Measurements from ENCODE around the gene CDH4.

The CDH4 gene

GRCh38 chr20:61303675-61304074, 51.6 kb downstream of the CDH4 start:
- DNase-seq = no peak

GRCh38 chr20:61304750-61305149, 52.7 kb downstream of the CDH4 start:
- no peak for DNase-seq

- no peak for DNase-seq
These were observed 54.9 kb downstream of the CDH4 start for GRCh38 chr20:61306937-61307475.

GRCh38 chr20:61307686-61308476, 55.8 kb downstream of the CDH4 start:
- DNase-seq = no peak

DNA sequence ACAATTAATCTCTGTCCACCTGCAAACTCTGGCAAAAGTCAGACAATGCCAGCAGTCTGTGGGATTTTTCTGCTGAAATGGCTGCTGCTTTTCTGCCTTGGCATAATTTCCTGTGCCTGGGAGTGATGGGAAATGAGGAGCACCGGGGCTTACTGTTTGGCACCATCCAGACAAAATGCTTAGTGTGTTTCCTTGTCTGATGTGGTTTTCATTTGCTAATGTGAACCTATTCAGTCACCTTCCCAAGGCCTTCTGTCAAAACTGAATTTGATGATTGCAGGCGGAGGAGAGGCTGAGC, 56.4 kb downstream of the CDH4 start:
- no peak for DNase-seq

- no peak for DNase-seq
These were observed 58.9 kb downstream of the CDH4 start for GRCh38 chr20:61310954-61311353.

DNA sequence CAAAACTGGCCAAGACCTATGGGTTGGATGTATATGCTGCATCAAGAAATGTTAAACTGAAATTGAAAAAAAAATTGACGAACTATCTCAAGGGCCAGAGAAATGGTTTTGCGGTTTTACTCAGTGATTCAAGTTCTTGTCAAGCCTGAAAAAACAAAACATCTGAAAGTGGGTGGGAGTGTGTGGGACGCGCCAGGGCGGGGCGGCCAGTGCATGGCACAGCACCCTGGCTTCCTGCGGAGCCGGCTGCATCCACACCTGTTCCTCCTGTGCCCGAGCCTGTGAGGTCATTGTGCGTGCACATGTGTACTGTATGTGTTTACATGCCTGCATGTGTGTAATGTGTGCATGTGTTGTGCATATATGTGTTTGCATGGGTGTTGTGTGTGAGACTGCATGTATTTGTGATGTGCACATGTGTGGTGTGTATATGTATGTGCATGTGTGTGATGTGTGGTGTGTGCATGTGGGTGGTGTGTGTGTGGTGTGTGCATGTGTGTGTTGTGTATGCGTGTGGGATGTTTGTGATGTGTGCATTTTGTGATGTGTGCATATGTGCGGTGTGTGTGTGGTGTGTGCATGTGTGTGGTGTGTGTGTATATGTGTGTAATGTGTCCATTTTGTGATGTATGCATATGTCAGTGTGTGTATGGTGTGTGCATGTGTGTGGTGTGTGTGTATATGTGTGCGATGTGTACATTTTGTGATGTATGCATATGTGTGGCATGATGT, 59.8 kb downstream of the CDH4 start:
- DNase-seq = no peak

DNA sequence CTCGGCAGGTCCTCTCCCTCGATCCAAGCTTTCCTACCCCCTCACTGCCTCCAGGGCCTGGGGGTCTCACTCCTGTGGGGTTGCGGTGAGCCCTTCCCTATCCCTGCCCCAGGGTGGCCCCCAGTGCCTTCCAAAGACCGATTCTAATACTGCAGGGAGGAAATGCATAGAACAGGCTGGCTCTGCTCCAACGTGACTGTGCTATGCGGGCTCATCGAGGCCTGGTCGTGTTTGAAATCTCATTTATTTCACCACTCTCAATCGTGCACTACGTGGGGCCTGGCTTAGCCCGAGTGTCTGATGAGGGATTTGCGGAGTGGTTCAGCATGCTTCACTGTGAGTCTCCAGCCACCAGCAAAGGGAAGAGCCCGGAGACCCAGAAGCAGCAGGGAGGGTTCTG, 60.9 kb downstream of the CDH4 start:
- no peak for DNase-seq

GRCh38 chr20:61313396-61313795, 61.3 kb downstream of the CDH4 start:
- DNase-seq = no peak

GRCh38 chr20:61314326-61315010, 62.4 kb downstream of the CDH4 start:
- no peak for DNase-seq

- no peak for DNase-seq
These were observed 63.3 kb downstream of the CDH4 start for GRCh38 chr20:61315319-61315718.

DNA sequence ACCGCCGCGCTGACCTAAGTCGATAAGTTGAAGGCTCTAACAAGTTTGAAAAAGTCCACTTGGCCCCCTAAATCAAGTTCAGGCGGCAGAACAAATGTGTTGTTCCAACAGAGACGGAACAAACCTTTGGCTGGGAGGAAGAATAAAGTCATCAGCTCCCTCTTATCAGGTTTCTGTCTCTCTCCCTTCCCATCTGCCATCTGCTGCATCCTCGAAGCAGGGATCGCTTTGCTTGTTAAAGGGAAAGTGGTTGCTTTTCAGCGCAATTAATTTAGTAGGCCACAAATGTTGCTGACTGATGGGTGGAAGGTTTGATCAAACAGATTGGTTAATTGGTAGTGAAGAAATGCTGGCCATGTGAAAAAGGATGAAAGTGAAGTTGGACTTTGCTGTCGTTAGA, 64.3 kb downstream of the CDH4 start:
- no peak for DNase-seq

GRCh38 chr20:61317966-61318530, 66.0 kb downstream of the CDH4 start:
- DNase-seq = no peak

- DNase-seq = no peak
These were observed 68.8 kb downstream of the CDH4 start for GRCh38 chr20:61320691-61321425.

DNA sequence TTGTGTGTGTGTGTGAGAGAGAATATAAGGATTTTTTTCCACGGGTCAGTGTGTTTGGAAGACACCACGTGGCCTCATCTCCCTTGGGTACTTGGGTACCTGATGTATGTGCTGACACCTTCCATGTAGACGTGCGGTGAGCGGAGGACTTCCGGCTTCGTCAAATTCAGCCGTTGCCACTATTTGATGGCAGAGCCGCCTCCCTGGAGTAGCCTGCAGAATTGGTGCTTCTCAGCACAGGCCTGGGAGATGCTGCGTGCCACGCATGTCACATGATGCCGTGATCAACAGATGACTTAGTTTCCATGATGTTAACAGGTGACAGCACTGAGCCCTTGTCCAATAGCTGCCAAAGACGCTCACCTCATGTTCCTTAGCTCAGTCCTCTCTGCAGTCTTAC, 69.4 kb downstream of the CDH4 start:
- no peak for DNase-seq

GRCh38 chr20:61322151-61322865, 70.2 kb downstream of the CDH4 start:
- DNase-seq = no peak

- DNase-seq = no peak
These were observed 72.8 kb downstream of the CDH4 start for GRCh38 chr20:61324906-61325305.

DNA sequence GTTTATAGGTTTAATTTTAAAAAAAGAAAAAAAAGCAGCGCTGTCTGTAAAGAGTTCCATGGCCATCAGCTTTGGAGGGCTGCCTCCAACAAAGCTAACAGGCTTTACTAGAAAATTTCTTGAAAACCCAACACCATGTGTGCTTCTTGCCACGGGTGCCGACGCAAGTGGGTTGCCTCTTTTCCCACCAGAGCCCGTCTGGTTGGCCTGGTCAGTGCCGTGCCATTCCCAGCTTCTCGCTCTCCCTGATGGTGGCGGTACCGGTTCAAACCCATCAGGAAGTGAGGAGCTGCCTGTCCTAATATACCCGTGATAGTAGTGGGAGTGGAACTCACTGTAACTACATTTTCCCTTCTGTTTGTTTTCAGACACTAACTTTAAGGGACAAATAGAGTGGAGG, 73.7 kb downstream of the CDH4 start:
- DNase-seq = no peak

DNA sequence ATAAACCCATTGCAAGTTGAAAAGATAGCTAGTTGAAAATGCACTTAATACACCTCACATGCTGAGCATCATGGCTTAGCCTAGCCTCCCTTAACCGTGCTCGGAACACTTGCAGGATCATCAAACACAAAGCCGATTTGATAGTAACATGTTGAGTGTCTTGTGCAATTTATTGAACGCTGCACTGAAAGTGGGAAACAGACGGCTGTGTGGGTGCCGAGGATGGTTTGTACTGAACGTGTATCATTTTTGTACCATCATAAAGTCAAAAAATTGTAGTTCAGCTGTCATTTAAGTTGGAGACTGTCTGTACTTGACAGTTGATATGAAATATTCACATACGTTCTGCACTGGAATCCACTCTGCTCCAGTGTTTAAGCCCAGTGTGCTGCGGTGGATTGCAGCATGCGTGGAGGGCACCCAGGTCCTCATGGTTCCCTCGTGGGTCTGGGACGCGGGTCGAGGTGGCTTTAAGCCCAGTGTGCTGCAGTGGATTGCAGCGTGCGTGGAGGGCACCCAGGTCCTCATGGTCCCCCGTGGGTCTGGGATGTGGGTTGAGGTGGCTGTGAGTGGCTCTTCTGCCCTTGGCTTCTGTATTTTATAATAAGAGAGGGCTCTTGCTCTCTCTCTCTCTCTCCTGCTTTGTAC, 77.0 kb downstream of the CDH4 start:
- no peak for DNase-seq

DNA sequence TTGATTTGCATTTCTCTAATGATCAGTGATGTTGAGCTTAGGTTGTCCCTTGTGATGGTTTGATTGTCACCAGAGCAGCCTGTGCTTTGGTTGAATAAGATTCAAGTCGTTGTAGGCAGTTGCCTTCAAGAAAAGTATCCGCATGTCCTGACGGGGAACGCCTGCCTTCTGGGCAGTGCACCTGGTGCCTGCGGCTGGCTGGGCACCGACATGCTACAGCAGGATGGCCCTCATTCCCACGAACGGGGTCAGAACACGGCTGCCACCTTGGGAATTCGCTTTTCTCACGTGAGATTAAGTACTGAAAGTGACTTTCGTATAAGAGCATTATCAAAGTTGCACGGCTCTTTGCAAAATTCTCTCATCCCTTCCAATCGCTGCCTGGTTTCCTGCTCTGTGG, 78.4 kb downstream of the CDH4 start:
- DNase-seq = no peak

DNA sequence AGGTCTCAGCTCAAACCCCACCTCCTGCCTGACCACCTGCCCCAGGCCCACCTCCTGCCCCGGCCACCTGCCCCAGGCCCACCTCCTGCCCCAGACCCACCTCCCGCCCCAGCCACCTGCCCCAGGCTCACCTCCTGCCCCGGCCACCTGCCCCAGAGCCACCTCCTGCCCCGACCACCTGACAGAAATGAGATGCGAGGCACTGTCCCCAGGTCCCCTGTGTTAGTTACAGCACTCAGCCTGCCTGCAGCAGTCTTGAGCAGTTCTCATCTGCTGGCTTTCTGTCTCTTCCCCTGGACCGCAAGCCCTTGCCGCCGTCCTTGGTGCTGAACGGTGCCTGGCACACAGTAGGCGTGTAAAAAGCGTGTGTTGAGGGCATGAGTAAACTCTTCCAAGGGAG, 79.5 kb downstream of the CDH4 start:
- DNase-seq = no peak
